OCI-LY7 (cell line): ENCODE measurements around the gene SPRYD3.

ENCODE experiments used
- EZH2phosphoT487 ChIP-seq: fragments of 200-600 bp; sonication (generic); IDR thresholded peaks from 2 replicates; pipeline ENCODE4 v1.6.1; 2018; ENCODE audit warnings: low read depth, borderline replicate concordance, mild to moderate bottlenecking, mixed run types, antibody characterized with exemption, low read length, moderate library complexity, mixed read lengths
- TF ChIP-seq, protein P1 (sequence below): fragments of 200-600 bp; sonication (generic); conservative IDR thresholded peaks from 2 replicates; pipeline ENCODE4 v1.5.1; 2014; ENCODE audit warnings: mild to moderate bottlenecking, antibody characterized with exemption, low read length, moderate library complexity, mixed read lengths

DNA sequence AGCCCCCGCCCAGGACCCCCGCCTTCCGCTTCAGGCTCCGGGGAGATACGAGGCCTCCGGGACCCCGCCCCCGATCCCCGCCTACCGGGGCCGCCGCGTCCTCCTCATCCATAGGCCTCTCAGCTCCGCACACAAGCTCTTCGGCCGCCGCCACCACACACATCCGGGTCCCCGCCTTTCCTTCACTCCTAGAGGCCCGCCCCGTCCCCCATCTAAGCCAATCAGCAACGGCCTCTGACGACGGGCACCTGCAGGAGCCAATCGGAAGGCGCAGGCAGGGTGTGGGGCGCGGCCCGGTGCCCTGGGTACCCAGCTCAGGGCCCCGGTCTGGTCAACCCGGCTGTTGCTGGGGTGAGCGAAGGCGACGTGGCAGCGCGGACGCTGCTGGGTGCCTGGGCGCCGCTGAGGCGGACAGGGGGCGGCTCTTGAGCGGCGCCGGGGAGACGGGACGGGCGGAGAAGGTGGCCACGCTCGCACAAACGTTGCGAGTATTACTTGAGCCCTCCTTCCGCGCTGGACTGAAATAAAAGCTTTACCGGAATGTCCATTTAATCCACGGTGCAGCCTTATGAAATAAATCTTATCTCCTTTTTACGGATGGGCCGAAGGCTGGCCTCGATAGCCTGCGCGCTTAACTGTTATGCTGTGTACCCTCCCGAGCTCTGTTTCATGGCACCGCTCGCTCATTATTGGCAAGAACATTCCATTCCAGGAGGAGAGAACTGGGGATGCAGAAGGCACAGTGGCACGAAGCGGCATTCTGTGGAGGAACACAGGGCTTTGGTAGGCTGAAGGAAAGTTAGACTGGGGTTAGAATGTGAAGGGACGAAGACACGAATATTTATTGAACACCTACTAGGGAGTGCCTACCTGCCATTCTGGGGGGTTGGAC, at the start of gene SPRYD3:
- TF ChIP-seq, protein P1, sequence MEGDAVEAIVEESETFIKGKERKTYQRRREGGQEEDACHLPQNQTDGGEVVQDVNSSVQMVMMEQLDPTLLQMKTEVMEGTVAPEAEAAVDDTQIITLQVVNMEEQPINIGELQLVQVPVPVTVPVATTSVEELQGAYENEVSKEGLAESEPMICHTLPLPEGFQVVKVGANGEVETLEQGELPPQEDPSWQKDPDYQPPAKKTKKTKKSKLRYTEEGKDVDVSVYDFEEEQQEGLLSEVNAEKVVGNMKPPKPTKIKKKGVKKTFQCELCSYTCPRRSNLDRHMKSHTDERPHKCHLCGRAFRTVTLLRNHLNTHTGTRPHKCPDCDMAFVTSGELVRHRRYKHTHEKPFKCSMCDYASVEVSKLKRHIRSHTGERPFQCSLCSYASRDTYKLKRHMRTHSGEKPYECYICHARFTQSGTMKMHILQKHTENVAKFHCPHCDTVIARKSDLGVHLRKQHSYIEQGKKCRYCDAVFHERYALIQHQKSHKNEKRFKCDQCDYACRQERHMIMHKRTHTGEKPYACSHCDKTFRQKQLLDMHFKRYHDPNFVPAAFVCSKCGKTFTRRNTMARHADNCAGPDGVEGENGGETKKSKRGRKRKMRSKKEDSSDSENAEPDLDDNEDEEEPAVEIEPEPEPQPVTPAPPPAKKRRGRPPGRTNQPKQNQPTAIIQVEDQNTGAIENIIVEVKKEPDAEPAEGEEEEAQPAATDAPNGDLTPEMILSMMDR = no peak
- no peak for TF ChIP-seq EZH2phosphoT487
